H1 (cell line): ENCODE results near the gene CCDC92B. TPM values are rescaled to one million over a fixed set of nuclear protein-coding genes. Genes with fewer than 3 reads are reported as not detected.

Source experiments
- CTCF ChIA-PET: fragments of 300-600 bp; sonication (Branson Sonifier 250); formaldehyde crosslinking; loops from one replicate; lab custom pipeline; 2021; ENCODE audit not compliant: partially characterized antibody; lab: Charles Lee
- POLR2A ChIA-PET: fragments of 300-600 bp; sonication (Branson Sonifier 250); formaldehyde crosslinking; loops from one replicate; lab custom pipeline; 2021; ENCODE audit warnings: inconsistent platforms; ENCODE audit not compliant: partially characterized antibody; lab: Charles Lee
- DNase-seq, 2 experiments: peaks; one replicate each; pipeline versions ENCODE4 v3.0.0 to v3.0.0-alpha.2; 2010 to 2022; ENCODE audit warnings: low spot score in 2 of 2, low read depth in 1 of 2, mixed read lengths in 1 of 2
- FAIRE-seq: peaks from 2 replicates; lab custom pipeline; 2011; peaks lifted over from hg19 to GRCh38; lab: Jason Lieb, UNC
- H2AFZ ChIP-seq: 2 replicates; pipeline ENCODE4 v1.8.1; 2012; ENCODE audit warnings: low read length, inconsistent platforms
- H2AK5ac ChIP-seq: 2 replicates; pipeline ENCODE4 v1.6.1; 2013; ENCODE audit warnings: low read depth, low read length
- H2BK120ac ChIP-seq: replicated peaks from 2 replicates; pipeline ENCODE3; 2013; ENCODE audit warnings: low read depth, low read length, inconsistent platforms
- H2BK12ac ChIP-seq: 2 replicates; pipeline ENCODE4 v1.6.1; 2013; ENCODE audit warnings: low read depth, low read length
- H2BK15ac ChIP-seq: 2 replicates; pipeline ENCODE4 v1.6.1; 2013; ENCODE audit warnings: low read length
- H2BK20ac ChIP-seq: 2 replicates; pipeline ENCODE4 v1.6.1; 2013; ENCODE audit warnings: low read length
- H2BK5ac ChIP-seq: 2 replicates; pipeline ENCODE4 v1.6.1; 2013; ENCODE audit warnings: low read depth, low read length
- H3K14ac ChIP-seq: 2 replicates; pipeline ENCODE4 v1.6.1; 2013; ENCODE audit warnings: inconsistent platforms; ENCODE audit not compliant: insufficient read length
- H3K18ac ChIP-seq: 2 replicates; pipeline ENCODE4 v1.6.1; 2013; ENCODE audit warnings: low read length; ENCODE audit errors: extremely low read depth
- H3K23ac ChIP-seq: 2 replicates; pipeline ENCODE4 v1.6.1; 2013; ENCODE audit warnings: inconsistent platforms; ENCODE audit not compliant: insufficient read length
- H3K23me2 ChIP-seq: 2 replicates; pipeline ENCODE4 v1.6.1; 2013; ENCODE audit warnings: low read depth, low read length
- H3K27ac ChIP-seq: 2 replicates; pipeline ENCODE4 v1.6.1; 2011; ENCODE audit warnings: low read depth, low read length, inconsistent platforms
- H3K27me3 ChIP-seq, 4 experiments: replicated peaks in 1 of 4; 1 replicate in 1 of 4; 2 replicates in 3 of 4; pipeline versions ENCODE4 v1.6.1 to v1.8.1; 2011 to 2013; ENCODE audit warnings: low read length in 3 of 4, mild to moderate bottlenecking in 3 of 4, inconsistent platforms in 2 of 4, mixed read lengths in 2 of 4, moderate library complexity in 1 of 4; ENCODE audit not compliant: control insufficient read depth in 3 of 4, insufficient read depth in 3 of 4; ENCODE audit errors: extremely low read depth in 1 of 4
- H3K36me3 ChIP-seq, 4 experiments: 2 replicates each; pipeline versions ENCODE4 v1.6.1 to v1.8.1; 2011 to 2013; ENCODE audit warnings: mild to moderate bottlenecking in 4 of 4, low read length in 3 of 4, moderate library complexity in 2 of 4, control low read depth in 1 of 4, inconsistent platforms in 1 of 4; ENCODE audit not compliant: insufficient read depth in 4 of 4, control insufficient read depth in 2 of 4
- H3K4ac ChIP-seq: replicated peaks from 2 replicates; pipeline ENCODE3; 2013; ENCODE audit warnings: low read length, low read depth, mixed read lengths, inconsistent platforms; ENCODE audit not compliant: insufficient read length
- H3K4me1 ChIP-seq, 4 experiments: replicated peaks in 1 of 4; 1 replicate in 1 of 4; 2 replicates in 3 of 4; pipeline versions ENCODE4 v1.6.1 to v1.8.1; 2011 to 2013; ENCODE audit warnings: low read length in 3 of 4, inconsistent platforms in 2 of 4, mixed read lengths in 1 of 4; ENCODE audit not compliant: insufficient read depth in 4 of 4, control insufficient read depth in 3 of 4
- H3K4me2 ChIP-seq, 2 experiments: 2 replicates each; pipeline versions ENCODE4 v1.6.1 to v1.8.1; 2011 to 2013; ENCODE audit warnings: low read depth in 2 of 2, low read length in 2 of 2, control low read depth in 1 of 2, inconsistent platforms in 1 of 2, mild to moderate bottlenecking in 1 of 2; ENCODE audit not compliant: insufficient read depth in 1 of 2
- H3K4me3 ChIP-seq, 4 experiments: fragments of 200-600, 300-600 bp in 1 of 4; sonication (generic), shearing (Covaris generic), sonication (Bioruptor Twin) in 1 of 4; 2 replicates each; pipeline versions ENCODE4 v1.5.1 to v1.8.1; 2011 to 2016; ENCODE audit warnings: low read length in 4 of 4, low read depth in 3 of 4, control low read depth in 2 of 4, inconsistent platforms in 2 of 4, mild to moderate bottlenecking in 2 of 4, mixed read lengths in 1 of 4, moderate library complexity in 1 of 4; ENCODE audit not compliant: insufficient read depth in 2 of 4; ENCODE audit errors: extremely low read depth in 1 of 4
- H3K56ac ChIP-seq: replicated peaks from 2 replicates; pipeline ENCODE3; 2013; ENCODE audit warnings: low read depth, mild to moderate bottlenecking, mixed read lengths, low read length, inconsistent platforms; ENCODE audit not compliant: insufficient read length
- H3K79me1 ChIP-seq: 2 replicates; pipeline ENCODE4 v1.6.1; 2013; ENCODE audit warnings: low read depth, low read length, control low read depth
- H3K79me2 ChIP-seq, 2 experiments: 2 replicates each; pipeline versions ENCODE4 v1.6.1 to v1.8.1; 2012 to 2013; ENCODE audit warnings: low read length in 2 of 2, mild to moderate bottlenecking in 2 of 2, inconsistent platforms in 1 of 2; ENCODE audit not compliant: insufficient read depth in 2 of 2, control insufficient read depth in 1 of 2
- H3K9ac ChIP-seq, 4 experiments: replicated peaks in 1 of 4; 1 replicate in 1 of 4; 2 replicates in 3 of 4; pipeline versions ENCODE4 v1.6.1 to v1.8.1; 2011 to 2013; ENCODE audit warnings: low read depth in 3 of 4, low read length in 3 of 4, control low read depth in 2 of 4, mild to moderate bottlenecking in 2 of 4, moderate library complexity in 2 of 4, inconsistent platforms in 1 of 4; ENCODE audit errors: extremely low read depth in 1 of 4
- H3K9me3 ChIP-seq, 2 experiments: 2 replicates each; pipeline versions ENCODE4 v1.6.1 to v1.8.1; 2012 to 2013; ENCODE audit warnings: mild to moderate bottlenecking in 2 of 2, moderate library complexity in 2 of 2, control low read depth in 1 of 2, inconsistent platforms in 1 of 2, low read depth in 1 of 2, low read length in 1 of 2, mixed read lengths in 1 of 2; ENCODE audit not compliant: insufficient read depth in 2 of 2
- H4K20me1 ChIP-seq, 2 experiments: replicated peaks in 1 of 2; 2 replicates each; pipeline versions ENCODE3 to v1.8.1; 2011 to 2013; ENCODE audit warnings: inconsistent platforms in 2 of 2, low read length in 2 of 2, mild to moderate bottlenecking in 1 of 2; ENCODE audit not compliant: insufficient read depth in 2 of 2, control insufficient read depth in 1 of 2
- H4K5ac ChIP-seq: 2 replicates; pipeline ENCODE4 v1.6.1; 2013; ENCODE audit warnings: low read length, low read depth, mixed read lengths, inconsistent platforms; ENCODE audit not compliant: insufficient read length
- H4K8ac ChIP-seq: 2 replicates; pipeline ENCODE4 v1.8.0; 2013; ENCODE audit warnings: mild to moderate bottlenecking, moderate library complexity, low read length, inconsistent platforms; ENCODE audit not compliant: insufficient read depth; ENCODE audit errors: extremely low read depth
- H4K91ac ChIP-seq: replicated peaks from 2 replicates; pipeline ENCODE3; 2013; ENCODE audit warnings: low read length, mixed read lengths, inconsistent platforms; ENCODE audit not compliant: insufficient read length
- BACH1 ChIP-seq: IDR thresholded peaks from 2 replicates; pipeline ENCODE4 v1.6.1; 2012; ENCODE audit warnings: low read length, improper control_type of control experiment
- RNF2 ChIP-seq: fragments of 200-900, 300-1000 bp; sonication (generic); IDR thresholded peaks from 2 replicates; pipeline ENCODE4 v1.7.1; 2016; ENCODE audit warnings: borderline replicate concordance, low read depth, mild to moderate bottlenecking, antibody characterized with exemption, low read length; ENCODE audit not compliant: poor library complexity, severe bottlenecking; ENCODE audit errors: missing control alignments
- TAF7 ChIP-seq: optimal IDR thresholded peaks from 2 replicates; pipeline ENCODE3; 2011; ENCODE audit warnings: low read depth, mild to moderate bottlenecking, inconsistent platforms, low read length, moderate library complexity, borderline replicate concordance
- USF2 ChIP-seq: IDR thresholded peaks from 2 replicates; pipeline ENCODE4 v1.6.1; 2011; ENCODE audit warnings: low read length, improper control_type of control experiment
- WGBS, 2 experiments: shearing (Covaris generic) in 1 of 2; methylation state at CpG; one replicate each; pipeline versions ENCODE4 v1.1.6 to v1.1.7; 2013 to 2015; ENCODE audit warnings: low lambda C conversion rate in 2 of 2, mixed read lengths in 2 of 2, inconsistent platforms in 1 of 2, low coverage in 1 of 2, missing lambda C conversion rate in 1 of 2; ENCODE audit not compliant: insufficient replicate concordance in 2 of 2, insufficient coverage in 1 of 2, insufficient read length in 1 of 2; ENCODE audit errors: extremely low coverage in 1 of 2, missing lambda C conversion rate in 1 of 2; 5-methylcytosine and 5-hydroxymethylcytosine counted together
- polyA plus RNA-seq, 7 experiments: library from polyadenylated mRNA; depleted of rRNA in 3 of 7; stranded (reverse) in 5 of 7; unstranded in 2 of 7; fragments of >200 nt in 5 of 7; fragments of 200-250 nt in 2 of 7; gene quantifications; 1 replicate in 5 of 7; 2 replicates in 1 of 7; 4 replicates in 1 of 7; pipeline versions ENCODE4 v1.2.1 to v1.2.3, GENCODE V29; 2011 to 2013; ENCODE audit warnings: missing spikeins in 2 of 7, mixed read lengths in 2 of 7
- total RNA-seq: library from RNA; stranded (reverse); fragmentation: NEBNext Ultra II Directional; extraction: Animal tissue kit (Norgen Biotek cat#: 25700); gene quantifications from 2 replicates; pipeline ENCODE4 v1.2.1, GENCODE V29; 2021

CCDC92B gene
- total and polyA plus RNA-seq, 2 of the 8 experiments (the other 6 are each of a cell fraction or from before 2014, with no cell fraction given), result 5.5 to 12.1 TPM

- Histone ChIP-seq H3K56ac (no peak overlapping the region), H3K36me3 (no peaks in the 10 kb centered on the region), H2AK5ac (no peak overlapping the region), H2BK12ac (no peak overlapping the region), H4K91ac (no peak overlapping the region), H3K4me2 (no peak overlapping the region), H3K27ac (no peak overlapping the region), H2BK15ac (no peak overlapping the region), H3K79me2 (no peaks in the 10 kb centered on the region), H3K14ac (no peak overlapping the region), H2BK5ac (no peak overlapping the region), H3K9ac (no peak overlapping the region), H4K8ac (no peak overlapping the region; the same call in 1 of the 2 replicates), H4K5ac (no peak overlapping the region), H3K79me1 (no peaks in the 10 kb centered on the region; the same call in 1 of the 2 replicates), H3K18ac (no peak overlapping the region), H2BK20ac (no peak overlapping the region), H3K9me3 (no peaks in the 10 kb centered on the region), H3K23ac (no peak overlapping the region), H3K27me3 (no peaks in the 10 kb centered on the region), H4K20me1 (peaks cover 0 to 5% of the 10 kb centered on the region in 2 experiments), H2BK120ac (no peak overlapping the region), H2AFZ (no peak overlapping the region), H3K4ac (no peak overlapping the region), H3K4me3 (no peak overlapping the region), H3K4me1 (no peaks in the 10 kb centered on the region; a peak in 1 of 7 replicates), H3K23me2 (no peaks in the 10 kb centered on the region)
- no peak for FAIRE-seq
- no peak for DNase-seq
- no peak for TF ChIP-seq RNF2
- TF ChIP-seq TAF7, result no peak
- TF ChIP-seq USF2, result no peak
- TF ChIP-seq BACH1, result no peak
- CTCF ChIA-PET, result interaction anchor here (0.7 to 3.1 kb wide), 15 partner anchors 9 to 898 kb away, joined by 3 to 17 read pairs (median 4); partner anchors contain the start of gene RAP1GAP2
- POLR2A ChIA-PET, result no interaction called here
- WGBS, 2 experiments, result 90% methylated on average over 8 of the region's 8 CpGs; no CpG with 5 or more reads in 1 of the 2 experiments
Measured at GRCh38 chr17:2784864-2785263, 35.4 kb upstream of the CCDC92B start.
